GDM1 (cell line): Measurements from ENCODE around the gene PSMG3.

Experiments used
- DNase-seq: peaks from one replicate; lab custom pipeline; 2025; lab: John Stamatoyannopoulos, UW

PSMG3 gene

DNA sequence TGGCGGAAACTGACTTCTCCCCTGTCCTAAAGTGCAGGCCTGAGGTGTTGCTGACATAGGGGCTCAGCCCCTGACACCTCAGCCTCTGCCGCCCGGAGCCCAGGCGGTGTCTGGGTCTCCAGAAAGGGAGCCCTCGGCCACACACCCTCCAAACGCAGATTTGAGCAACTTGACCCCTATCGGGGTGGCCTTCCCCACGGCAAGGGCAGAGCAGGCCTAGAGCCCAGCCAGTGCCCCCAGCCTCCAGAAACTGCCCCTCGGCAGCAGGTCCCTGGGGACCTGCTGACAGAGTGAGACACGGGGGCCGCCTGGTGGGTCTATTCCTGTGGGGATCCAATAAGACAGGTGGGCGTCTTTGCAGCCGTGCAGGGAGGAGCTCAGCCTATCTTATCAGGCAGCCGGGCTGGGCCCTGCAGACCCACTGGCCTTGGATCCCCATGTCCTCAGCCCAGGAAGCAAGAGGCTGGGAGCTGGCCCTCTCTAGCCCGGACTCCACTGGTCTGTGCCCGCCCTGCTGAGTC is 24.9 kb downstream of the PSMG3 start:
- DNase-seq, result no peak

GRCh38 chr7:1544178-1544895 is 25.5 kb downstream of the PSMG3 start:
- no peak for DNase-seq

- DNase-seq, result no peak
Observed at GRCh38 chr7:1543826-1544177, 26.0 kb downstream of the PSMG3 start.

- no peak for DNase-seq
Observed at GRCh38 chr7:1542841-1543747, 26.7 kb downstream of the PSMG3 start.

- no peak for DNase-seq
Observed at GRCh38 chr7:1542329-1542728, 27.5 kb downstream of the PSMG3 start.

DNA sequence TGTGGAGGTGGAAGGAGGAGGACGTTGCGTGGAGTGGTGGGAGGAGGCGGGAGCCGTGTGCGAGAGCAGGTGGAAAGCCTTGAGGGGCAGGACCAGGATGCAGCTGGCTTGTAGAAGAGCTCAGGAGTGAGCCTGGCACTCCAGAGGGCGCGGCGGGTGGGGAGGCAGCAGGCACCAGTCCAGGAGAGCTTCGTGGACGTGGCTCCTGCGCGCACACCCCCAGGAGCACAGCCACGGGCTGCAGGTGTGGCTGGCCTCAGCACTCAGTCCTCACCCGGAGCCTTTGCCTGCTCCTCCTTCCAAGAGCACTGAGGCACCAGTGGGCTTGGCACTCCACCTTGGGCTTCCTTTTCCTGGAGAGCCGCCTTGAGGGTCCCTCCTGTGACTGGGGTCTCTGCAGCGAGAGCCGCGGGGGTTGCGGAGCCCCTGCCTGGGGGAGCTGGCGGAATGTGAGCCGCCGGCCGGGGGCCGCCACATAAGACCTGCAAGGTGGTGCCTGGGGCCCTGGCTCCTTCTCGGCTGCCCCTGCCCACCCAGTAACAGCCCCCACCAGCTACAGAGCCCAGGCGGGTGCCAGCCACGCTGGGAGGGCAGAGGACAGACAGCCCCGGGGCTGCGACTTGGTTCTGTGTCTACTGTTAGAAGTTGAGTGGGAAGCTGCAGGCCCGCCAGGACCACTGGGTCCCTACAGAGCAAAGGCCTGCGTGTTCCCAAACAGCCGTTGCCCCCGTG is 28.2 kb downstream of the PSMG3 start:
- DNase-seq, result no peak

- no peak for DNase-seq
Observed at GRCh38 chr7:1540776-1541271, 29.0 kb downstream of the PSMG3 start.

DNA sequence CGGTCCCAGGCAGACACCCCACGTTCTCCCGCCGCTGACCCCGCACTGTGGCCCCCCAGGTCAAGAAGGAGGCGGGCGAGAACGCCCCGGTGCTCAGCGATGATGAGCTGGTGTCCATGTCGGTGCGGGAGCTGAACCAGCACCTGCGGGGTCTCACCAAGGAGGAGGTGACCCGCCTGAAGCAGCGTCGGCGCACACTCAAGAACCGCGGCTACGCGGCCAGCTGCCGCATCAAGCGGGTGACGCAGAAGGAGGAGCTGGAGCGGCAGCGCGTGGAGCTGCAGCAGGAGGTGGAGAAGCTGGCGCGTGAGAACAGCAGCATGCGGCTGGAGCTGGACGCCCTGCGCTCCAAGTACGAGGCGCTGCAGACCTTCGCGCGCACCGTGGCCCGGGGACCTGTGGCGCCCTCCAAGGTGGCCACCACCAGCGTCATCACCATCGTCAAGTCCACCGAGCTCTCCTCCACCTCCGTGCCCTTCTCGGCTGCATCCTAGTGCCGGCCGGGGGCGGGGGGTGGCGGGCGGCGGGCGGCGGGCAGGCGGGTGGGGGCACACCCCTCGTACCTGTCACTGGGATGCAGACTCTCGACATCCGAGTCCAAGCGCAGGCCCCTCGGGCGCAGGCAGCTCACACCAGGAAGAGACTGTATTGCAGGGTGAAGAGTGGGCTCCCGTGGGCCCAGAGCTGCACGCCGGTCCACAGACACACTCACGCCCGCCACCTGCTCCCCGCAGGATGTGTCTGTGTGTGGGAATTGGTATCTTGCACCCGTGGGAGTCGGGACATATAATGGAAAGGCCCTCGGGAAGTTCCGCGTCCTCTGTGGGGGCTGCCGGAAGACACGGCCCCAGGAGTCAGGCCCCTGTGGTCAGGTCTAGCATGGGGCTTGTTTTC is 29.7 kb downstream of the PSMG3 start:
- DNase-seq, result no peak

DNA sequence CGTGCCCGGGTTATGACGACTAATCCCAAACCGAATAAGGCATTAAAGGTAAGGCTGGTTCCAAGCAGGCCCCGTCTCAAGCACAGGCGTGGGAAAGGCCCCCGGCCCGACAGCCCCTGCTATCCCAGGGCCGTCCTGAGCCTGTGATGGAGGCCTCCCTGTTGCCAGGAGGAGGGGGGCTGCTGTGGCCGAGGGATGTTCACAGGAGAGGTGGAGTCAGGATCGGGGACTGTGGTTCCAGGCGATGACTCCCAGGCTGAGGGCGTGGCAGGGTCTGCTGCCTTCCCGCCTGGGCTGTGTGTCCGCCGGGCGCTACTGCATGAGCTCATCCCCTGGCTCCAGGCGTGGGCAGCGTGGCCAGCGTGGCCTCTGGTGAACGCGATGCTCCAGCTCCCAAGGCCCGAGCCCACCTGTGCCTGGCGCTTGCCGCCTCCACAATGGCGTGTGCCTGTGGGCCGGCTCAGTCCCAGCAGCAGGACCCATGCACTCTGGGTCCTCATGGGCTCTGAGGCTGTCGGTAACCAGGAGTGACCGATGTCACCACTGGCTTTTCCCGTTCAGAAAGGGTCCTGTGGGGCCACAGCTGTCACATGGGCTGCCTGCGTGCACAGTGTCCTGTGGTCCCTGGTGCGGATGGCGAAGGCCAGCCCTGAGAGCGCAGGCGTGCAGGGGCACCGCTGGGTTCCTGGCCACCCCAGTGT is 30.5 kb downstream of the PSMG3 start:
- DNase-seq, result no peak

DNA sequence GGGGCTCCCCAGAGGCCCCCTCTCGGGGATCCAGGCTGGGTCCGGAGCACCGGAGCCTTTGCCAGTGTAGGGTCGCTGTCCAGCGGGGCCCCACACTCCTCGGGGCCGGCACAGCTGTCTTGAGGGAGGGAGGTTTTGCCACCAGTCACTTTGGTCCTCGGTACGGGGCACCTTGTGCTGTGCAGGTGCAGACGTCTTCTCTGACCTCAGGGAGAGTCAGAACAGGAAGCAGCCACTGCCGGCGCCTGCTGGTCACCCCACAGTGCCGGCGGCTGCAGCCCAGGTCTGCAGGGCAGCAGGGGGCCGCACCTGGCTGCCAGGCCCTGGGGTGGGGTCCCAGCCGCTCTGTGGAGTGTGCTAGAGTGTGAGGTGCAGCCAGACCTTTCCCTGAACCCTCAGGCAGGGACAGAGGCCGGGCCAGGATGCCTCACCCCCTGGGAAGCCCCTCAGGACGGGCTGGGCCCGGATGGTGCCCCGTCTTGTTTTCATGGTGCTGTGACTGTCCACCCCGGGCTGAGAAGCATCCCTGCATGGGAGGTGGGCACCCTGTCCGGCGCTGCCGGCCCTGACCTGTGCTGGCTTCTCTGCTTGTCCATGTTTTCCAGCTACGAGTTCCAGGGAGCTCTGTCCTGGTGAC is 31.2 kb downstream of the PSMG3 start:
- DNase-seq, result no peak

DNA sequence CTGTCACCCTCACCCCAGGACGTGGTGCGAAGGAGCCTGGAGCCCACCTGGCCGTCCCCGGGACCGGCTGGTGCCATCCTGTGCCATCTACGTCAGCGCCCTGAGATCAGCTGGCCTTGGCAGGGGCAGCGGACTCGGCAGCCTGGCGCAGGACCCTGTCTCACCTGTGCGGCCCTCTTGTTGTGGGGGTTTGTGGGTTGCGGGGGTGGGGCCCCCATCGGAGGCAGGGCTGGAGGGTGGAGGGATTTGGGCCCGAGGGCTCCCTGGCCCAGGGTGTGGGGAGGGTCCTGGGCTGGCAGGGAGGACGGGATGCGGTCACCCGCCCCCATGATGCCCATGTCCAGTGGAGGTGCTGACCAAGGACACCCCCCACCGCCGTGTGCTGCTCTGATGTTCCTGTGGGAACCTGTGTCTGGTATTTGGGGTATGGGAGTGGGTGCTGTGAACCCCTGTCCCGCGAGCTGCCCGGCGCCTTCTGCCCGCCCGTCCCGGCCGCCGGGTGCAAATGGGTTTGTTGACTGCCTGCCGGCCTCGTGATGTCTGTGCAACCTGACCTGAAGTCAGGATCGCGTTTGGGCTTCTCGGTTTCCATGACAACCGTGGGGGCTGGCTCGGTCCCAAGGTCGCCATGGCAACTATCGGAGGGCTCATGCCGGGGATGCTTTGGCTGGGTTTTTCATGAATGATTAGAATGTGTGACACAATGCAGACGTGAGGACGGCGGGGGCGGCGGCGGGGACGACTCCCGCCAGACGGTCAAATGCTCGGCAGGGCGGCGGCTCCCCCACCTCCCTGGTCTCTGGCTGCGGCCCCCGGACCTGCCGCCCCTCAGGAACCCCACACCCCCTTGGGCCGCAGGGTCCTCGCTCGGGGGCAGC is 32.1 kb downstream of the PSMG3 start:
- no peak for DNase-seq

- DNase-seq, result no peak
Observed at GRCh38 chr7:1536743-1537534, 32.9 kb downstream of the PSMG3 start.

DNA sequence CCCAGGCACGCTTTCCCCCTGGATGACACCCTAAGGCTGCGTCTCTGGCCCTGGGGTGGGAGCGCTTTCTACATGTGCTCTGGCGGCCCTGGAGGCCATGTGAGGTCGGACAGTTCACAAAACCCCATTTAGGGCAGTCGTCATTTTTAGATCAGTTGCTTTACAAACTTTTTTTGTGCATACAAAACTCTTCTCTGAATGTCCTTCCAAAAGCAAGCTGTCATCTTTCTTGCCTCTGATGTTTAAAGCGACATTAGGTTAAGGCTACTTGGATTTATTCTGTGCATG is 33.4 kb downstream of the PSMG3 start:
- DNase-seq, result no peak

DNA sequence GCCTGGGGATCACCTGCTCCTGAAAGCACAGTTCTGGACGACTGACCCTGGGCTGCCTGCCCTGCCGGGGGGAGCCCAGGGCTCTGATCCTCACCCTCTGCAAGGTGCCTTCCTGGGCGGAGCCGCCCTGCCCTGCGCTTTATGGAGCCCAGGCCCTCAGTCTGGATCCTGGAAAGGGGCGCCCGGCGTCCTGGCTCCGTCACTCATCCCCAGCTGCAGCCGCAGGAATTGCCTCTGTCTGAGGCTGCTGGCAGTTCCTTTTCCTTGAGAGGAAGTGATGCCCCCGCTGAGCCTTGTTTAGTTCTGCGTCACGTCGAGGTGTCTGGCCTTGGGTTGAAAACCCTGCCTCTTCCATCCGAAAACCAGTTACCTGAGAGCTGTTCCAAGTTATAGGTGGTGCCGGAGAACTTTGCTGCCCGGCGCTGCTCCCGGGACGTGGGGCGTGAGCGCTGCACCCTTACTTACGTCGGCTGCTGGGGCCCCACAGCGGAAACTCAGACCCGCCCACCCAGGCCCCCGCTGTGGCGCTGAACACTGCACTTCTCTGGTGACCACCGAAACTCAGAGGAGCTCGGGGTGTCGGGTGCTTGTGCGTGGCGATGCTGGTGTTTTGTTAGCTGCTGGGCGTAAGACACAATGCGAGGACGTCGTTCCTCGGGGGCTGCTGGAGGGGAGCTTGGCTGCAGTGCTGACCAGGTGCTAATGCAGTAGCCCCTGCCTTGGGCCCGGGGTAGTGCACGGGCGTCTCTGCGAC is 34.0 kb downstream of the PSMG3 start:
- no peak for DNase-seq

GRCh38 chr7:1535100-1535458 is 34.8 kb downstream of the PSMG3 start:
- DNase-seq, result no peak

DNA sequence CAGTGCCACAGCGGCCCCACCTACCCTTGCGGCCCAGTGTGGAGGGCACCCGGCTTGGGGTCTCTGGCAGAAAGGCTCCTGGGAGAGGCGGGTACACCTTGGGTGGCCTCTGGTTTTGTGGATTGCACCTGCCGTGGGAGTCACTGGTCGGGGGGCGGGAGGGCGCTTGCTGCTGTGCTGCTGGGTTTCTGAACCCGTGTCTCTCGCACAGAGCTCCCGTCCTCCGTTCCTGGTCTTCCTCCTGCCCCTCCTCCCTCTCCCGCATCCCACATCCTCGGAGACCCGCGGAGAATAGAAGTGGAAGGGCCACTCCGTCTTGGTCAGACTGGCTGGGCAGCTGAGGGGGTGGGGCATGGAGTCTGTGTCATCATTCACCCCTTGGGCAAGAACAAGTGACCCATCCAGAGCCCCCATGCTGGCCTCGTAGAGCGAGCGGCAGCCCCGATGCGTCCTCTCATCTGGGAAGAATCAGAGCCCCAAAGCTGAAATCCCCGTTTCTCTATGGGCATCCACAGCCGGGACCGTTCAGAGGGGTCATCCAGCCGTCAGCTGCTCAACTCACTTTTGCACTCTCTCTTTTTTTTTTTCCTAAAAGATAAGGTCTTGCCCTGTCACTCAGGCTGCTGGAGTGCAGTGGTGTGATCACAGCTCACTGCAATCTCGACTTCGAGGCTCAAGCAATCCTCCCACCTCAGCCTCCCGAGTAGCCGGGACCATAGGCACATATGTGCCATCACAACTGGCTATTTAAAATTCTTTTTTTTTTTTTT is 35.3 kb downstream of the PSMG3 start:
- DNase-seq, result no peak
